GM12878 (cell line): ENCODE results near the gene COL11A2. TPM values are rescaled to one million over a fixed set of nuclear protein-coding genes. Genes with fewer than 3 reads are reported as not detected.

ENCODE experiments used
- ATAC-seq: fragments of 200-7000 bp; cut with Tn5 transposase; 3 replicates; pipeline ENCODE4 v1.9.1; 2020; ENCODE audit warnings: mild to moderate bottlenecking, moderate library complexity
- BruUV-seq: library from RNA; stranded (reverse); fragments of 400-500 nt; replicated peaks from 2 replicates; lab custom pipeline; 2021; lab: Mats Ljungman, UMichigan
- CTCF ChIA-PET: fragments of 300-600 bp; sonication (Branson Sonifier 250); formaldehyde crosslinking; extraction: SDS; loops from one replicate; lab custom pipeline; 2021; ENCODE audit warnings: inconsistent platforms; lab: Yijun Ruan, JAX
- POLR2A ChIA-PET: fragments of 350-600 bp; formaldehyde crosslinking; extraction: SDS; loops from one replicate; lab custom pipeline; 2021; ENCODE audit warnings: inconsistent platforms; lab: Charles Lee
- RAD21 ChIA-PET: fragments of 300-600 bp; sonication (Branson Sonifier 250); formaldehyde crosslinking; loops from one replicate; lab custom pipeline; 2023; ENCODE audit warnings: antibody characterized with exemption; ENCODE audit not compliant: unreplicated experiment; lab: Charles Lee
- SMC1A ChIA-PET: fragments of 300-600 bp; sonication (Branson Sonifier 250); formaldehyde crosslinking; loops from one replicate; lab custom pipeline; 2023; ENCODE audit not compliant: unreplicated experiment, uncharacterized antibody; lab: Charles Lee
- DNase-seq: peaks from one replicate; pipeline ENCODE4 v3.0.0-alpha.2; 2011; ENCODE audit warnings: low read depth, low spot score
- FAIRE-seq: peaks from 3 replicates; lab custom pipeline; 2011; peaks lifted over from hg19 to GRCh38; lab: Jason Lieb, UNC
- H2AFZ ChIP-seq: 2 replicates; pipeline ENCODE4 v1.6.0; 2011; ENCODE audit warnings: low read depth, low read length, control low read depth; ENCODE audit not compliant: control insufficient read depth
- H3K27ac ChIP-seq: 2 replicates; pipeline ENCODE4 v1.5.1; 2011; ENCODE audit warnings: control low read depth; ENCODE audit not compliant: control insufficient read depth, insufficient read depth
- H3K27me3 ChIP-seq, 2 experiments: replicated peaks in 1 of 2; 2 replicates each; pipeline versions ENCODE4 v1.6.0 to v1.6.1; 2011; ENCODE audit warnings: low read length in 1 of 2; ENCODE audit not compliant: control insufficient read depth in 2 of 2, insufficient read depth in 2 of 2
- H3K36me3 ChIP-seq, 2 experiments: 2 replicates each; pipeline ENCODE4 v1.5.1; 2011; ENCODE audit warnings: low read length in 1 of 2; ENCODE audit not compliant: control insufficient read depth in 2 of 2, insufficient read depth in 2 of 2
- H3K4me1 ChIP-seq: 2 replicates; pipeline ENCODE4 v1.6.1; 2011; ENCODE audit warnings: mild to moderate bottlenecking, low read length, moderate library complexity, mixed read lengths; ENCODE audit not compliant: control insufficient read depth, insufficient read depth
- H3K4me2 ChIP-seq: 2 replicates; pipeline ENCODE4 v1.6.0; 2011; ENCODE audit warnings: control low read depth; ENCODE audit not compliant: control insufficient read depth, insufficient read depth
- H3K4me3 ChIP-seq: fragments of 200-600 bp; sonication (generic); 2 replicates; pipeline ENCODE4 v1.5.1; 2016
- H3K79me2 ChIP-seq: 2 replicates; pipeline ENCODE4 v1.6.0; 2011; ENCODE audit warnings: low read length; ENCODE audit not compliant: control insufficient read depth, insufficient read depth
- H3K9ac ChIP-seq: 2 replicates; pipeline ENCODE4 v1.8.0; 2011; ENCODE audit warnings: low read length, control low read depth, mixed read lengths; ENCODE audit not compliant: control insufficient read depth, insufficient read depth
- H3K9me3 ChIP-seq: replicated peaks from 3 replicates; pipeline ENCODE4 v1.5.1; 2011; ENCODE audit warnings: mild to moderate bottlenecking, low read length; ENCODE audit not compliant: control insufficient read depth, insufficient read depth
- H4K20me1 ChIP-seq: 2 replicates; pipeline ENCODE4 v1.6.0; 2011; ENCODE audit not compliant: control insufficient read depth, insufficient read depth
- ATF7 ChIP-seq: fragments of 450-650 bp; IDR thresholded peaks from 2 replicates; pipeline ENCODE4 v1.6.1; 2016; ENCODE audit warnings: low read depth, mild to moderate bottlenecking
- GABPA ChIP-seq: IDR thresholded peaks from 2 replicates; pipeline ENCODE4 v1.6.1; 2014; ENCODE audit warnings: antibody characterized with exemption, low read depth, mild to moderate bottlenecking, inconsistent platforms
- IKZF1 ChIP-seq: fragments of 450-650 bp; conservative IDR thresholded peaks from 2 replicates; pipeline ENCODE4 v1.6.1; 2017; ENCODE audit warnings: antibody characterized with exemption, mild to moderate bottlenecking
- SPI1 ChIP-seq: IDR thresholded peaks from 2 replicates; pipeline ENCODE4 v1.6.1; 2011; ENCODE audit warnings: low read depth, mild to moderate bottlenecking, low read length, moderate library complexity, borderline replicate concordance; ENCODE audit not compliant: insufficient read depth
- TAF1 ChIP-seq: IDR thresholded peaks from 2 replicates; pipeline ENCODE4 v1.6.1; 2011; ENCODE audit warnings: mild to moderate bottlenecking, low read depth, low read length, borderline replicate concordance
- WGBS: methylation state at CpG from one replicate; pipeline ENCODE4 v1.1.6; 2016; ENCODE audit warnings: low lambda C conversion rate; ENCODE audit not compliant: insufficient replicate concordance, insufficient coverage; ENCODE audit errors: missing lambda C conversion rate; 5-methylcytosine and 5-hydroxymethylcytosine counted together
- in situ Hi-C: fragments of 300-500 bp; cut with MboI; formaldehyde crosslinking; loops from 9 replicates; pipeline ENCODE4 v1.14.3; 2018; ENCODE audit warnings: mixed read lengths
- intact Hi-C: fragments of 100-400 bp; cut with micrococcal nuclease; formaldehyde crosslinking; loops from one replicate; pipeline ENCODE4 v1.14.2; 2022; ENCODE audit not compliant: unreplicated experiment
- polyA plus RNA-seq, 11 experiments: library from polyadenylated mRNA; depleted of rRNA in 4 of 11; unstranded in 6 of 11; stranded (reverse) in 5 of 11; fragments of >200 nt; fragmentation: Nextera tagmentation in 4 of 11; fragmentation: Illumina TruSeq in 1 of 11; extraction: Ambion mirVana in 4 of 11; extraction: Trizol in 1 of 11; gene quantifications; 1 replicate in 1 of 11; 2 replicates in 10 of 11; pipeline versions ENCODE4 v1.2.1 to v1.2.3, GENCODE V29; 2011 to 2016; ENCODE audit warnings: inconsistent platforms in 2 of 11, missing spikeins in 2 of 11, low read depth in 1 of 11
- total RNA-seq, 4 experiments: library from RNA; depleted of rRNA in 3 of 4; stranded (reverse); fragments of >200 nt in 3 of 4; fragmentation: Illumina TruSeq in 1 of 4; extraction: Trizol in 1 of 4; gene quantifications; 2 replicates each; pipeline versions ENCODE4 v1.2.1 to v1.2.3, GENCODE V29; 2013 to 2021
- TF ChIP-seq, protein P1 (sequence below): fragments of 450-650 bp; IDR thresholded peaks from 2 replicates; pipeline ENCODE4 v1.6.1; 2018; ENCODE audit warnings: mild to moderate bottlenecking, low read depth, moderate library complexity; ENCODE audit not compliant: partially characterized antibody
- TF ChIP-seq, protein P2 (sequence below): fragments of 450-650 bp; IDR thresholded peaks from 2 replicates; pipeline ENCODE4 v1.6.1; 2017; ENCODE audit warnings: mild to moderate bottlenecking

COL11A2 gene
- total and polyA plus RNA-seq, 10 of the 15 experiments (the other 5 are each of a cell fraction or from before 2014, with no cell fraction given), result 0.03 to 0.83 (median 0.22) TPM; not detected in 1

DNA sequence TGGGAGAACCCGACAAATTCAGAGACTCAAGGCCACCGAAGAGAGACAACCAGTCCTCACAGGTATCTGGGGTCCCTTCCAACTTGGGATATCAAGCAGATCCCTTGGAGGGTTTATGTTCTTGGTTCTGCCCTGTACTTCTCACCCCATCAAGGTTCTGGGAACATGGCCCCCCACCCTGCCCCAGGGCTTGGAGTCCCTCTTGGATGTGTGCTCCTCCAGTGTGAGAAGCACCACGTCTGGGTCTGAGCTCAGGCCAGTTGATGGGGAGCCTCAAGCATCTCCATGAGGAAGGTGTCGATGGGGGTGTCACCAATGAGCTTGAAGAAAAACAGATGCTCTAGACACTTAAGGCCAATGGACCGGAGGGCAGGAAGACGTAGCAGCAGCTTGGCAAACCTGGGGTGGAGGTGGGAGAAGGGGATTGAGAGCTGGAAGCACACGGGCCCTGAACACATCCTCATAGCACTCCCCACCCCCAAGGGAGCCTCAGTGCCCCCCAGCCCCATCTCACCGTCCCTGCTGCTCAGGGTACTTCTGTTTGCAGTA is 2.2 kb upstream of the COL11A2 start:
- Histone ChIP-seq H3K36me3 (peaks cover 11 to 27% of the 10 kb centered on the region in 2 experiments), H3K9me3 (no peaks in the 10 kb centered on the region), H3K4me3 (no peak overlapping the region), H3K9ac (no peak overlapping the region), H3K27ac (no peak overlapping the region), H3K4me1 (0 out of 2 replicates have a peak, but pooled peaks cover 10% of the 10 kb centered on the region), H3K79me2 (peaks cover 3% of the 10 kb centered on the region), H3K27me3 (peaks cover 2 to 5% of the 10 kb centered on the region in 2 experiments), H3K4me2 (no peak overlapping the region), H2AFZ (no peak overlapping the region), H4K20me1 (no peaks in the 10 kb centered on the region)
- BruUV-seq, result no TSS peak
- TF ChIP-seq IKZF1 (no peak), TAF1 (no peak), GABPA (no peak), SPI1 (no peak), ATF7 (no peak)
- TF ChIP-seq, protein P1, sequence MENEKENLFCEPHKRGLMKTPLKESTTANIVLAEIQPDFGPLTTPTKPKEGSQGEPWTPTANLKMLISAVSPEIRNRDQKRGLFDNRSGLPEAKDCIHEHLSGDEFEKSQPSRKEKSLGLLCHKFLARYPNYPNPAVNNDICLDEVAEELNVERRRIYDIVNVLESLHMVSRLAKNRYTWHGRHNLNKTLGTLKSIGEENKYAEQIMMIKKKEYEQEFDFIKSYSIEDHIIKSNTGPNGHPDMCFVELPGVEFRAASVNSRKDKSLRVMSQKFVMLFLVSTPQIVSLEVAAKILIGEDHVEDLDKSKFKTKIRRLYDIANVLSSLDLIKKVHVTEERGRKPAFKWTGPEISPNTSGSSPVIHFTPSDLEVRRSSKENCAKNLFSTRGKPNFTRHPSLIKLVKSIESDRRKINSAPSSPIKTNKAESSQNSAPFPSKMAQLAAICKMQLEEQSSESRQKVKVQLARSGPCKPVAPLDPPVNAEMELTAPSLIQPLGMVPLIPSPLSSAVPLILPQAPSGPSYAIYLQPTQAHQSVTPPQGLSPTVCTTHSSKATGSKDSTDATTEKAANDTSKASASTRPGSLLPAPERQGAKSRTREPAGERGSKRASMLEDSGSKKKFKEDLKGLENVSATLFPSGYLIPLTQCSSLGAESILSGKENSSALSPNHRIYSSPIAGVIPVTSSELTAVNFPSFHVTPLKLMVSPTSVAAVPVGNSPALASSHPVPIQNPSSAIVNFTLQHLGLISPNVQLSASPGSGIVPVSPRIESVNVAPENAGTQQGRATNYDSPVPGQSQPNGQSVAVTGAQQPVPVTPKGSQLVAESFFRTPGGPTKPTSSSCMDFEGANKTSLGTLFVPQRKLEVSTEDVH, result no peak
- TF ChIP-seq, protein P2, sequence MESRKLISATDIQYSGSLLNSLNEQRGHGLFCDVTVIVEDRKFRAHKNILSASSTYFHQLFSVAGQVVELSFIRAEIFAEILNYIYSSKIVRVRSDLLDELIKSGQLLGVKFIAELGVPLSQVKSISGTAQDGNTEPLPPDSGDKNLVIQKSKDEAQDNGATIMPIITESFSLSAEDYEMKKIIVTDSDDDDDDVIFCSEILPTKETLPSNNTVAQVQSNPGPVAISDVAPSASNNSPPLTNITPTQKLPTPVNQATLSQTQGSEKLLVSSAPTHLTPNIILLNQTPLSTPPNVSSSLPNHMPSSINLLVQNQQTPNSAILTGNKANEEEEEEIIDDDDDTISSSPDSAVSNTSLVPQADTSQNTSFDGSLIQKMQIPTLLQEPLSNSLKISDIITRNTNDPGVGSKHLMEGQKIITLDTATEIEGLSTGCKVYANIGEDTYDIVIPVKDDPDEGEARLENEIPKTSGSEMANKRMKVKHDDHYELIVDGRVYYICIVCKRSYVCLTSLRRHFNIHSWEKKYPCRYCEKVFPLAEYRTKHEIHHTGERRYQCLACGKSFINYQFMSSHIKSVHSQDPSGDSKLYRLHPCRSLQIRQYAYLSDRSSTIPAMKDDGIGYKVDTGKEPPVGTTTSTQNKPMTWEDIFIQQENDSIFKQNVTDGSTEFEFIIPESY, result no peak
- WGBS, result 82% methylated on average over 8 of the region's 8 CpGs
- ChIA-PET SMC1A (no interaction called here), CTCF (interaction anchor here (1.2 to 2.0 kb wide), 3 partner anchors 44 to 75 kb away, joined by 3 to 5 read pairs (median 3); no protein-coding TSS in a partner anchor), RAD21 (no interaction called here), POLR2A (interaction anchor here (0.6 kb wide), 1 partner anchor 186 kb away, joined by 4 read pairs; no protein-coding TSS in a partner anchor)
- FAIRE-seq (no peak), DNase-seq (no peak), ATAC-seq (no peak)
- in situ Hi-C loops (no loop called here), intact Hi-C loops (no loop called here)
